HepG2 (cell line): ENCODE results near the gene EIF1. TPM values are rescaled to one million over a fixed set of nuclear protein-coding genes. Genes with fewer than 3 reads are reported as not detected.

Experiments used
- ATRX ChIP-seq: sonication (generic); formaldehyde crosslinking; IDR thresholded peaks from 2 replicates; pipeline ENCODE4 v1.4.0; 2020; ENCODE audit warnings: missing genetic modification reagents, borderline replicate concordance
- DZIP1 ChIP-seq: sonication (generic); formaldehyde crosslinking; IDR thresholded peaks from 2 replicates; pipeline ENCODE4 v1.5.0; 2020; ENCODE audit warnings: mild to moderate bottlenecking, missing genetic modification reagents
- GMEB1 ChIP-seq: sonication (generic); formaldehyde crosslinking; IDR thresholded peaks from 2 replicates; pipeline ENCODE4 v1.5.1; 2020; ENCODE audit warnings: missing genetic modification reagents, mild to moderate bottlenecking, borderline replicate concordance
- HMG20A ChIP-seq: IDR thresholded peaks from 2 replicates; pipeline ENCODE4 v1.6.1; 2016; ENCODE audit warnings: borderline replicate concordance
- HMGA1 ChIP-seq: sonication (generic); formaldehyde crosslinking; conservative IDR thresholded peaks from 2 replicates; pipeline ENCODE4 v1.4.0; 2020; ENCODE audit warnings: missing genetic modification reagents
- HNRNPH1 ChIP-seq: fragments of 200-400 bp; formaldehyde crosslinking; optimal IDR thresholded peaks from 2 replicates; pipeline ENCODE3; 2017; ENCODE audit warnings: mild to moderate bottlenecking, low read depth, low read length
- MAFK ChIP-seq, 2 experiments: IDR thresholded peaks in 1 of 2; conservative IDR thresholded peaks in 1 of 2; 2 replicates each; pipeline ENCODE4 v1.6.1; 2011; ENCODE audit warnings: improper control_type of control experiment in 2 of 2, low read length in 2 of 2
- MEF2D ChIP-seq: sonication (generic); formaldehyde crosslinking; IDR thresholded peaks from 2 replicates; pipeline ENCODE4 v1.5.1; 2020; ENCODE audit warnings: mild to moderate bottlenecking, missing genetic modification reagents
- RFXAP ChIP-seq: sonication (generic); formaldehyde crosslinking; IDR thresholded peaks from 2 replicates; pipeline ENCODE4 v1.4.0; 2020; ENCODE audit warnings: missing genetic modification reagents, borderline replicate concordance
- SNAI1 ChIP-seq: sonication (generic); formaldehyde crosslinking; IDR thresholded peaks from 2 replicates; pipeline ENCODE4 v1.5.0; 2020; ENCODE audit warnings: mild to moderate bottlenecking, missing genetic modification reagents, borderline replicate concordance
- SRF ChIP-seq: IDR thresholded peaks from 2 replicates; pipeline ENCODE4 v1.6.1; 2011; ENCODE audit warnings: mild to moderate bottlenecking, low read depth, low read length, moderate library complexity
- ZIK1 ChIP-seq: sonication (generic); formaldehyde crosslinking; IDR thresholded peaks from 2 replicates; pipeline ENCODE4 v1.5.0; 2020; ENCODE audit warnings: mild to moderate bottlenecking, low read depth, missing genetic modification reagents, borderline replicate concordance
- ZNF264 ChIP-seq: sonication (generic); formaldehyde crosslinking; IDR thresholded peaks from 2 replicates; pipeline ENCODE4 v1.4.0; 2020; ENCODE audit warnings: missing genetic modification reagents
- ZNF333 ChIP-seq: sonication (generic); formaldehyde crosslinking; IDR thresholded peaks from 2 replicates; pipeline ENCODE4 v1.4.0; 2020; ENCODE audit warnings: mild to moderate bottlenecking, missing genetic modification reagents, borderline replicate concordance
- ZNF746 ChIP-seq: sonication (generic); formaldehyde crosslinking; IDR thresholded peaks from 2 replicates; pipeline ENCODE4 v1.8.0; 2022; ENCODE audit warnings: mild to moderate bottlenecking, missing genetic modification reagents
- ZNF780A ChIP-seq: sonication (generic); formaldehyde crosslinking; IDR thresholded peaks from 2 replicates; pipeline ENCODE4 v1.8.0; 2022; ENCODE audit warnings: mild to moderate bottlenecking, missing genetic modification reagents, moderate library complexity
- ZNF841 ChIP-seq: sonication (generic); formaldehyde crosslinking; IDR thresholded peaks from 2 replicates; pipeline ENCODE4 v1.8.1; 2023; ENCODE audit warnings: missing genetic modification reagents, borderline replicate concordance
- polyA plus RNA-seq, 8 experiments: library from polyadenylated mRNA; depleted of rRNA in 3 of 8; stranded (reverse) in 7 of 8; unstranded in 1 of 8; fragments of >200 nt; fragmentation: Illumina TruSeq in 4 of 8; extraction: Trizol in 4 of 8; gene quantifications; 2 replicates each; pipeline versions ENCODE4 v1.2.1 to v1.2.3, GENCODE V29; 2011 to 2016; ENCODE audit warnings: low read depth in 4 of 8, missing spikeins in 1 of 8, mixed read lengths in 1 of 8; ENCODE audit not compliant: insufficient read depth in 1 of 8
- total RNA-seq, 5 experiments: library from RNA; depleted of rRNA; stranded (reverse); fragments of >200 nt; fragmentation: Illumina TruSeq; extraction: Trizol; gene quantifications; 2 replicates each; pipeline ENCODE4 v1.2.3, GENCODE V29; 2016; ENCODE audit warnings: low read depth in 1 of 5
- TF ChIP-seq, protein P1 (sequence below): fragments of 450-650 bp; IDR thresholded peaks from 2 replicates; pipeline ENCODE4 v1.6.1; 2017
- TF ChIP-seq, protein P2 (sequence below): sonication (generic); formaldehyde crosslinking; IDR thresholded peaks from 2 replicates; pipeline ENCODE4 v1.4.0; 2020; ENCODE audit warnings: missing genetic modification reagents, low read depth, mild to moderate bottlenecking, borderline replicate concordance
- TF ChIP-seq, protein P3 (sequence below): sonication (generic); formaldehyde crosslinking; IDR thresholded peaks from 2 replicates; pipeline ENCODE4 v1.4.0; 2020; ENCODE audit warnings: missing genetic modification reagents, mild to moderate bottlenecking, borderline replicate concordance

The EIF1 gene
- total and polyA plus RNA-seq, 2 of the 13 experiments (the other 11 are each of a cell fraction or from before 2014, with no cell fraction given) = 147 to 517 TPM

- TF ChIP-seq DZIP1 (CRISPR knock-in tag) = peak; percentile 90; the same call in 1 of the 2 replicates
- TF ChIP-seq SNAI1 (CRISPR knock-in tag) = no peak
- no peak for TF ChIP-seq HNRNPH1
- TF ChIP-seq HMG20A (CRISPR knock-in tag) = 0 out of 2 replicates have a peak, but pooled peaks have one; percentile 50
- no peak for TF ChIP-seq RFXAP (CRISPR knock-in tag)
- TF ChIP-seq ZNF780A = no peak
- TF ChIP-seq MAFK (conservative IDR thresholded peaks at IDR 0.05 in 1 of 2, IDR thresholded peaks at IDR 0.05 in 1 of 2; ENCODE audit: low read length in 2 of 2) = no peak
- peak; percentile 72; the same call in 1 of the 2 replicates for TF ChIP-seq ZNF333 (CRISPR knock-in tag)
- TF ChIP-seq, protein P1, sequence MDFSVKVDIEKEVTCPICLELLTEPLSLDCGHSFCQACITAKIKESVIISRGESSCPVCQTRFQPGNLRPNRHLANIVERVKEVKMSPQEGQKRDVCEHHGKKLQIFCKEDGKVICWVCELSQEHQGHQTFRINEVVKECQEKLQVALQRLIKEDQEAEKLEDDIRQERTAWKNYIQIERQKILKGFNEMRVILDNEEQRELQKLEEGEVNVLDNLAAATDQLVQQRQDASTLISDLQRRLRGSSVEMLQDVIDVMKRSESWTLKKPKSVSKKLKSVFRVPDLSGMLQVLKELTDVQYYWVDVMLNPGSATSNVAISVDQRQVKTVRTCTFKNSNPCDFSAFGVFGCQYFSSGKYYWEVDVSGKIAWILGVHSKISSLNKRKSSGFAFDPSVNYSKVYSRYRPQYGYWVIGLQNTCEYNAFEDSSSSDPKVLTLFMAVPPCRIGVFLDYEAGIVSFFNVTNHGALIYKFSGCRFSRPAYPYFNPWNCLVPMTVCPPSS = no peak
- TF ChIP-seq MEF2D (CRISPR knock-in tag) = peak; percentile 51; the same call in 1 of the 2 replicates
- TF ChIP-seq HMGA1 (CRISPR knock-in tag) = no peak
- 0 out of 2 replicates have a peak, but pooled peaks have one; percentile 18 for TF ChIP-seq ZNF746
- peak; percentile 73; the same call in 1 of the 2 replicates for TF ChIP-seq ZIK1 (CRISPR knock-in tag)
- TF ChIP-seq, protein P2, sequence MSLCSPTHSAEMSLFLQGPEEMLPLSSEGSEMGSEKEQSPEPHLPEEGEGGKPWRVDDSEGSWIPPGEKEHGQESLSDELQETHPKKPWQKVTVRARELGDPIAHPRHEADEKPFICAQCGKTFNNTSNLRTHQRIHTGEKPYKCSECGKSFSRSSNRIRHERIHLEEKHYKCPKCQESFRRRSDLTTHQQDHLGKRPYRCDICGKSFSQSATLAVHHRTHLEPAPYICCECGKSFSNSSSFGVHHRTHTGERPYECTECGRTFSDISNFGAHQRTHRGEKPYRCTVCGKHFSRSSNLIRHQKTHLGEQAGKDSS (CRISPR knock-in tag) = no peak; the same call in none of the 2 replicates
- TF ChIP-seq ATRX = no peak
- TF ChIP-seq GMEB1 (CRISPR knock-in tag) = peak; percentile 73; the same call in 1 of the 2 replicates
- no peak for TF ChIP-seq ZNF264 (CRISPR knock-in tag)
- TF ChIP-seq ZNF841 (CRISPR knock-in tag) = no peak
- TF ChIP-seq SRF = no peak
- TF ChIP-seq, protein P3, sequence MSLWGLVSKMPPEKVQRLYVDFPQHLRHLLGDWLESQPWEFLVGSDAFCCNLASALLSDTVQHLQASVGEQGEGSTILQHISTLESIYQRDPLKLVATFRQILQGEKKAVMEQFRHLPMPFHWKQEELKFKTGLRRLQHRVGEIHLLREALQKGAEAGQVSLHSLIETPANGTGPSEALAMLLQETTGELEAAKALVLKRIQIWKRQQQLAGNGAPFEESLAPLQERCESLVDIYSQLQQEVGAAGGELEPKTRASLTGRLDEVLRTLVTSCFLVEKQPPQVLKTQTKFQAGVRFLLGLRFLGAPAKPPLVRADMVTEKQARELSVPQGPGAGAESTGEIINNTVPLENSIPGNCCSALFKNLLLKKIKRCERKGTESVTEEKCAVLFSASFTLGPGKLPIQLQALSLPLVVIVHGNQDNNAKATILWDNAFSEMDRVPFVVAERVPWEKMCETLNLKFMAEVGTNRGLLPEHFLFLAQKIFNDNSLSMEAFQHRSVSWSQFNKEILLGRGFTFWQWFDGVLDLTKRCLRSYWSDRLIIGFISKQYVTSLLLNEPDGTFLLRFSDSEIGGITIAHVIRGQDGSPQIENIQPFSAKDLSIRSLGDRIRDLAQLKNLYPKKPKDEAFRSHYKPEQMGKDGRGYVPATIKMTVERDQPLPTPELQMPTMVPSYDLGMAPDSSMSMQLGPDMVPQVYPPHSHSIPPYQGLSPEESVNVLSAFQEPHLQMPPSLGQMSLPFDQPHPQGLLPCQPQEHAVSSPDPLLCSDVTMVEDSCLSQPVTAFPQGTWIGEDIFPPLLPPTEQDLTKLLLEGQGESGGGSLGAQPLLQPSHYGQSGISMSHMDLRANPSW (CRISPR knock-in tag) = no peak; the same call in 1 of the 2 replicates
These were observed 23.0 kb upstream of the EIF1 start (continued) for GRCh38 chr17:41665566-41666236.
